A549 (cell line): ENCODE results near the gene PASK. TPM values are rescaled to one million over a fixed set of nuclear protein-coding genes. Genes with fewer than 3 reads are reported as not detected.

Experiments used
- ATAC-seq, 2 experiments: fragments of 200-7000 bp in 1 of 2; fragments of >200 bp in 1 of 2; cut with Nextera tagmentation in 1 of 2; cut with Tn5 transposase in 1 of 2; 3 replicates each; pipeline versions ENCODE4 v1.8.0 to v1.9.1; 2018 to 2020; ENCODE audit warnings: mild to moderate bottlenecking in 1 of 2, moderate library complexity in 1 of 2
- CTCF ChIA-PET: fragments of 300-600 bp; sonication (Branson Sonifier 250); formaldehyde crosslinking; extraction: SDS; loops from one replicate; lab custom pipeline; 2021; ENCODE audit warnings: antibody characterized with exemption, inconsistent platforms; lab: Yijun Ruan, JAX
- POLR2A ChIA-PET: fragments of 350-600 bp; formaldehyde crosslinking; extraction: SDS; loops from one replicate; lab custom pipeline; 2021; ENCODE audit warnings: antibody characterized with exemption, inconsistent platforms; lab: Yijun Ruan, JAX
- DNase-seq, 2 experiments: peaks; one replicate each; pipeline versions ENCODE4 v3.0.0 to v3.0.0-alpha.2; 2011 to 2016; ENCODE audit warnings: low read depth in 1 of 2, low spot score in 1 of 2
- FAIRE-seq: peaks from 2 replicates; lab custom pipeline; 2011; peaks lifted over from hg19 to GRCh38; lab: Jason Lieb, UNC
- H3K27ac ChIP-seq, 2 experiments: fragments of >200 bp; sonication (Bioruptor Twin); formaldehyde crosslinking; 3 replicates each; pipeline ENCODE4 v1.5.1; 2016 to 2017
- H3K4me1 ChIP-seq: fragments of >200 bp; sonication (Bioruptor Twin); formaldehyde crosslinking; 3 replicates; pipeline ENCODE4 v1.6.1; 2016
- H3K4me2 ChIP-seq: fragments of >200 bp; sonication (Bioruptor Twin); formaldehyde crosslinking; 3 replicates; pipeline ENCODE4 v1.6.1; 2016
- H3K4me3 ChIP-seq: fragments of >200 bp; sonication (Bioruptor Twin); formaldehyde crosslinking; 3 replicates; pipeline ENCODE4 v1.5.1; 2016
- H3K9me3 ChIP-seq: fragments of >200 bp; sonication (Bioruptor Twin); formaldehyde crosslinking; 3 replicates; pipeline ENCODE4 v1.6.1; 2016
- CHD2 ChIP-seq: fragments of 150-350 bp; IDR thresholded peaks from 2 replicates; pipeline ENCODE4 v1.6.1; 2014; ENCODE audit warnings: low read length; ENCODE audit not compliant: partially characterized antibody
- CHD4 ChIP-seq: fragments of 200-600 bp; sonication (generic); IDR thresholded peaks from 2 replicates; pipeline ENCODE4 v1.6.1; 2016; ENCODE audit warnings: antibody characterized with exemption, mild to moderate bottlenecking, borderline replicate concordance
- FOSL2 ChIP-seq, 2 experiments: fragments of 450-650 bp in 1 of 2; fragments of >200 bp in 1 of 2; sonication (Bioruptor Twin) in 1 of 2; formaldehyde crosslinking; IDR thresholded peaks; 2 replicates each; pipeline versions ENCODE4 v1.5.0 to v1.6.1; 2016 to 2020; ENCODE audit warnings: mild to moderate bottlenecking in 1 of 2, moderate library complexity in 1 of 2
- HEYL ChIP-seq: fragments of 250-450 bp; sonication (Bioruptor Pico); IDR thresholded peaks from 2 replicates; pipeline ENCODE4 v1.8.0; 2021; ENCODE audit warnings: mild to moderate bottlenecking, moderate library complexity
- HOXA7 ChIP-seq: fragments of 250-450 bp; sonication (Bioruptor Pico); IDR thresholded peaks from 2 replicates; pipeline ENCODE4 v1.5.0; 2020; ENCODE audit warnings: mild to moderate bottlenecking, moderate library complexity
- JUNB ChIP-seq: fragments of >200 bp; sonication (Bioruptor Twin); formaldehyde crosslinking; IDR thresholded peaks from 2 replicates; pipeline ENCODE4 v1.6.1; 2016
- KDM1A ChIP-seq: fragments of 200-600 bp; sonication (generic); IDR thresholded peaks from 2 replicates; pipeline ENCODE4 v1.6.1; 2016; ENCODE audit warnings: low read depth, mild to moderate bottlenecking
- KDM5A ChIP-seq: fragments of 200-600 bp; sonication (generic); IDR thresholded peaks from 2 replicates; pipeline ENCODE4 v1.6.1; 2016; ENCODE audit warnings: antibody characterized with exemption, mild to moderate bottlenecking
- MAZ ChIP-seq: fragments of 150-350 bp; IDR thresholded peaks from 2 replicates; pipeline ENCODE4 v1.6.1; 2014; ENCODE audit warnings: antibody characterized with exemption, low read depth, low read length, borderline replicate concordance
- POLR2AphosphoS2 ChIP-seq: conservative IDR thresholded peaks from 2 replicates; pipeline ENCODE4 v1.6.1; 2012; ENCODE audit warnings: low read length, improper control_type of control experiment, inconsistent platforms
- TFCP2L1 ChIP-seq: fragments of 250-450 bp; sonication (Bioruptor Pico); IDR thresholded peaks from 2 replicates; pipeline ENCODE4 v1.5.0; 2021; ENCODE audit warnings: mild to moderate bottlenecking
- TP53 ChIP-seq: fragments of 250-450 bp; sonication (Bioruptor Pico); IDR thresholded peaks from 2 replicates; pipeline ENCODE4 v1.5.0; 2021; ENCODE audit warnings: mild to moderate bottlenecking, moderate library complexity
- ZC3H11A ChIP-seq: fragments of 450-650 bp; IDR thresholded peaks from 2 replicates; pipeline ENCODE4 v1.6.1; 2014; ENCODE audit warnings: antibody characterized with exemption, mild to moderate bottlenecking
- ZSCAN20 ChIP-seq: fragments of 250-450 bp; sonication (Bioruptor Pico); IDR thresholded peaks from 2 replicates; pipeline ENCODE4 v1.8.0; 2022; ENCODE audit warnings: mild to moderate bottlenecking, moderate library complexity
- WGBS: methylation state at CpG from one replicate; pipeline ENCODE4 v1.1.6; 2017; ENCODE audit errors: missing lambda C conversion rate; 5-methylcytosine and 5-hydroxymethylcytosine counted together
- polyA plus RNA-seq, 4 experiments: library from polyadenylated mRNA; depleted of rRNA in 3 of 4; stranded (reverse); fragments of >200 nt; fragmentation: RNase III in 1 of 4; extraction: RNeasy Plus Mini Kit Qiagen cat#74134 plus additional on column Dnase treatment in 1 of 4; gene quantifications; 2 replicates in 3 of 4; 3 replicates in 1 of 4; pipeline ENCODE4 v1.2.3, GENCODE V29; 2011 to 2017
- TF ChIP-seq, protein P1 (sequence below): fragments of 200-600 bp; sonication (generic); IDR thresholded peaks from 2 replicates; pipeline ENCODE4 v1.6.1; 2016; ENCODE audit warnings: antibody characterized with exemption, mild to moderate bottlenecking, moderate library complexity
- TF ChIP-seq, protein P2 (sequence below): fragments of >200 bp; sonication (Bioruptor Twin); formaldehyde crosslinking; IDR thresholded peaks from 3 replicates; pipeline ENCODE4 v1.5.1; 2016
- TF ChIP-seq, protein P3 (sequence below): fragments of 250-450 bp; sonication (Bioruptor Pico); IDR thresholded peaks from 2 replicates; pipeline ENCODE4 v1.5.0; 2021; ENCODE audit warnings: mild to moderate bottlenecking, moderate library complexity, borderline replicate concordance
- TF ChIP-seq, protein P4 (sequence below): fragments of >200 bp; sonication (Bioruptor Twin); formaldehyde crosslinking; IDR thresholded peaks from 3 replicates; pipeline ENCODE4 v1.6.1; 2016

The PASK gene
- polyA plus RNA-seq, 2 of the 4 experiments (the other 2 are of a cell fraction) = 7.4 to 12.4 TPM

DNA sequence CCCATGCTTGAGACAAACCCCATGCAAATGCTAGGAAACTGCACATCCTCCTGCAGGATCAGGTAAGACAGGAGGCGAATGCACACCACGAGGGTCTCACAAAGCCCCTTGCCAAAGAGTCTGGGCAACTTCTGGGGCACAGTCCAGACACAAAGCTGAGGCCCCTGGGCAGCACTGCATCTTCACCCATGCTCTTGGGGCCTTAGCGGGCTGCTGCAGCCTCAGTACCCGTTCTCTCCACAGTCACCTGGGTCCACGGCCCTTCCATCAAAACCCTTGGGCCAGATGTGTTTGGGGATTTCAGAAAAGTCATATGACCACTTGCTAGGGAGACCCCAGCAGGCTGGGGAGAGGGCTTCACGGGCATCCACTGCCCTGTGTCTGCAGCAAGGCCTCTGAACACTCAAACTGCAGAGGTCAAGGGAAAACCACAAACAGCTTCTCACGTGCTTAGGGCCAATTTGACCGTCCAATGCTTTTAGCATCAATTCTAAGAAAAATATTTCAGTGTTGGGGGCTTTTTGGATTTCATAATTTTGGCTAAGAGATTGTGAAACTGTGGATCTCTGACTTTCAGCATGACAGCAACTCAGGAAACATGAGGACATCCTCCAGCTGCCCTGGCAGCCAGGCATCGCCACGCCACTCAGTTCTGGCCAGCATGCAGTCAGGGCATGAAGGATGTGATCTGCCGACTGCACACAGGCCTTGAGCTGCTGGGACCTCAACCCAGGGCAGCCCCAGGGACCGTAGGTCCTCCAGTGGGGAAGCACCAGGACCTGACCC is 20.0 kb downstream of the PASK start:
- WGBS = 96% methylated on average over 9 of the region's 12 CpGs
- no peak overlapping the region for H3K4me3 ChIP-seq
- TF ChIP-seq CHD2 = no peak
- no peak for TF ChIP-seq POLR2AphosphoS2
- TF ChIP-seq ZC3H11A = no peak
- TF ChIP-seq, protein P1, sequence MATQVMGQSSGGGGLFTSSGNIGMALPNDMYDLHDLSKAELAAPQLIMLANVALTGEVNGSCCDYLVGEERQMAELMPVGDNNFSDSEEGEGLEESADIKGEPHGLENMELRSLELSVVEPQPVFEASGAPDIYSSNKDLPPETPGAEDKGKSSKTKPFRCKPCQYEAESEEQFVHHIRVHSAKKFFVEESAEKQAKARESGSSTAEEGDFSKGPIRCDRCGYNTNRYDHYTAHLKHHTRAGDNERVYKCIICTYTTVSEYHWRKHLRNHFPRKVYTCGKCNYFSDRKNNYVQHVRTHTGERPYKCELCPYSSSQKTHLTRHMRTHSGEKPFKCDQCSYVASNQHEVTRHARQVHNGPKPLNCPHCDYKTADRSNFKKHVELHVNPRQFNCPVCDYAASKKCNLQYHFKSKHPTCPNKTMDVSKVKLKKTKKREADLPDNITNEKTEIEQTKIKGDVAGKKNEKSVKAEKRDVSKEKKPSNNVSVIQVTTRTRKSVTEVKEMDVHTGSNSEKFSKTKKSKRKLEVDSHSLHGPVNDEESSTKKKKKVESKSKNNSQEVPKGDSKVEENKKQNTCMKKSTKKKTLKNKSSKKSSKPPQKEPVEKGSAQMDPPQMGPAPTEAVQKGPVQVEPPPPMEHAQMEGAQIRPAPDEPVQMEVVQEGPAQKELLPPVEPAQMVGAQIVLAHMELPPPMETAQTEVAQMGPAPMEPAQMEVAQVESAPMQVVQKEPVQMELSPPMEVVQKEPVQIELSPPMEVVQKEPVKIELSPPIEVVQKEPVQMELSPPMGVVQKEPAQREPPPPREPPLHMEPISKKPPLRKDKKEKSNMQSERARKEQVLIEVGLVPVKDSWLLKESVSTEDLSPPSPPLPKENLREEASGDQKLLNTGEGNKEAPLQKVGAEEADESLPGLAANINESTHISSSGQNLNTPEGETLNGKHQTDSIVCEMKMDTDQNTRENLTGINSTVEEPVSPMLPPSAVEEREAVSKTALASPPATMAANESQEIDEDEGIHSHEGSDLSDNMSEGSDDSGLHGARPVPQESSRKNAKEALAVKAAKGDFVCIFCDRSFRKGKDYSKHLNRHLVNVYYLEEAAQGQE = no peak
- TF ChIP-seq, all 56 proteins: peak for 0
- ATAC-seq (no peak), DNase-seq (no peak), FAIRE-seq (no peak)
- Histone ChIP-seq H3K4me2 (no peak overlapping the region), H3K27ac (no peak overlapping the region), H3K9me3 (no peaks in the 10 kb centered on the region), H3K4me1 (no peaks in the 10 kb centered on the region)
- CTCF ChIA-PET = interaction anchor here (0.8 to 1.1 kb wide), 2 partner anchors 15 to 28 kb away, joined by 3 read pairs; partner anchors contain the start of gene MTERF4
- POLR2A ChIA-PET = no interaction called here

DNA sequence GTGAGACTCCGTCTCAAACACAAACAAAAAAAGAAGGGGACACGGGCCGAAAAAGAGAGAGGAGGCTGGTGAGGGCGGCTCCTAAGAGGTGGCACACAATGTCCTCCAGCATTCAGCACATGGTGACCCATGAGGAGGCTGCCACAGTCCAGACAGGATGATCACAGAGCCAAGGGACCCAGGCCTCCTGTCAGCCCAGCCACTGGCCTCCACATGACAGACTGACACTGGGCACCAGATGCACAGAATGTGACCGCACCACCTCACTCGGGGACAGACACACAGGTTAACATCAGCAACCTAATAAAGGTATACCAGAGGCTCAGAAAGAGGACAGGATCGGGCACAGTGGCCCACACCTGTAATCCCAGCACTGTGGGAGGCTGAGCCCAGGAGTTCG is 21.0 kb downstream of the PASK start:
- no peaks in the 10 kb centered on the region for H3K9me3 ChIP-seq
- H3K4me1 ChIP-seq = no peaks in the 10 kb centered on the region
- H3K4me2 ChIP-seq = no peak overlapping the region
- no peak overlapping the region for H3K27ac ChIP-seq
- no peak for DNase-seq
- no peak for FAIRE-seq
- POLR2A ChIA-PET = no interaction called here
- 91% methylated on average over 8 of the region's 8 CpGs for WGBS
- CTCF ChIA-PET = no interaction called here
- no peak for TF ChIP-seq KDM1A
- no peak for TF ChIP-seq CHD4
- TF ChIP-seq TFCP2L1 (CRISPR knock-in tag) = no peak
- TF ChIP-seq, protein P2, sequence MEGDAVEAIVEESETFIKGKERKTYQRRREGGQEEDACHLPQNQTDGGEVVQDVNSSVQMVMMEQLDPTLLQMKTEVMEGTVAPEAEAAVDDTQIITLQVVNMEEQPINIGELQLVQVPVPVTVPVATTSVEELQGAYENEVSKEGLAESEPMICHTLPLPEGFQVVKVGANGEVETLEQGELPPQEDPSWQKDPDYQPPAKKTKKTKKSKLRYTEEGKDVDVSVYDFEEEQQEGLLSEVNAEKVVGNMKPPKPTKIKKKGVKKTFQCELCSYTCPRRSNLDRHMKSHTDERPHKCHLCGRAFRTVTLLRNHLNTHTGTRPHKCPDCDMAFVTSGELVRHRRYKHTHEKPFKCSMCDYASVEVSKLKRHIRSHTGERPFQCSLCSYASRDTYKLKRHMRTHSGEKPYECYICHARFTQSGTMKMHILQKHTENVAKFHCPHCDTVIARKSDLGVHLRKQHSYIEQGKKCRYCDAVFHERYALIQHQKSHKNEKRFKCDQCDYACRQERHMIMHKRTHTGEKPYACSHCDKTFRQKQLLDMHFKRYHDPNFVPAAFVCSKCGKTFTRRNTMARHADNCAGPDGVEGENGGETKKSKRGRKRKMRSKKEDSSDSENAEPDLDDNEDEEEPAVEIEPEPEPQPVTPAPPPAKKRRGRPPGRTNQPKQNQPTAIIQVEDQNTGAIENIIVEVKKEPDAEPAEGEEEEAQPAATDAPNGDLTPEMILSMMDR = no peak
- TF ChIP-seq JUNB = no peak
- TF ChIP-seq FOSL2 (IDR thresholded peaks at IDR 0.05) = no peak
- TF ChIP-seq FOSL2 (CRISPR knock-in tag; IDR thresholded peaks at IDR 0.05) = no peak
- no peak for TF ChIP-seq MAZ
- no peak for TF ChIP-seq TP53 (CRISPR knock-in tag)
- TF ChIP-seq, all 56 proteins: peak for 0
- ATAC-seq = no peak
- H3K4me3 ChIP-seq = no peak overlapping the region

DNA sequence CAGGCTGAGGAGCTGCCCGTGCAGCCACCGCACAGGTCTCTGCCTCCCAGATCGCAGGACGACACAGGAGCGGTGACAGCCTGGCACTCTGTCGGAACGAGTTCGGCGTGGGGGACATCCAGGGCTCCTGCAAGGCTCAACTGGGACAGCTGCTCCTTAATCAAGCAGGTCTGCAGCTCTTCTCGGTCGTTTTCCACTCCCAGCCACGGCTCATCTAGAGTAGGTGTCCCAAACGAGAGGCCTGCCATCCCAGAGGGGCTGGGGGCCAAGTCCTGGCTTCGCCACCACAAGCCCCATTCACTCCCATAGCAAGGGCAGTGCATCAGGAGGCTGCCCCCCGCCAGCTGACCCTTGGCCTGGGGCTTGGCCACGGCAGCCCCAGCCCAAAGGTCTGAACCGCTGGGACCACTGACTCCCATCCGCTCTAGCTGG is 22.5 kb downstream of the PASK start:
- H3K4me1 ChIP-seq = no peaks in the 10 kb centered on the region
- no peaks in the 10 kb centered on the region for H3K9me3 ChIP-seq
- WGBS = 96% methylated on average over 13 of the region's 18 CpGs
- no peak for FAIRE-seq
- no peak overlapping the region for H3K4me2 ChIP-seq
- POLR2A ChIA-PET = no interaction called here
- CTCF ChIA-PET = no interaction called here
- DNase-seq = no peak
- no peak overlapping the region for H3K27ac ChIP-seq
- H3K4me3 ChIP-seq = no peak overlapping the region
- ATAC-seq = no peak
- TF ChIP-seq KDM1A (no peak), KDM5A (no peak), HOXA7 (CRISPR knock-in tag) (no peak), MAZ (no peak), ZSCAN20 (no peak), HEYL (CRISPR knock-in tag) (no peak), CHD4 (no peak)
- TF ChIP-seq, protein P3, sequence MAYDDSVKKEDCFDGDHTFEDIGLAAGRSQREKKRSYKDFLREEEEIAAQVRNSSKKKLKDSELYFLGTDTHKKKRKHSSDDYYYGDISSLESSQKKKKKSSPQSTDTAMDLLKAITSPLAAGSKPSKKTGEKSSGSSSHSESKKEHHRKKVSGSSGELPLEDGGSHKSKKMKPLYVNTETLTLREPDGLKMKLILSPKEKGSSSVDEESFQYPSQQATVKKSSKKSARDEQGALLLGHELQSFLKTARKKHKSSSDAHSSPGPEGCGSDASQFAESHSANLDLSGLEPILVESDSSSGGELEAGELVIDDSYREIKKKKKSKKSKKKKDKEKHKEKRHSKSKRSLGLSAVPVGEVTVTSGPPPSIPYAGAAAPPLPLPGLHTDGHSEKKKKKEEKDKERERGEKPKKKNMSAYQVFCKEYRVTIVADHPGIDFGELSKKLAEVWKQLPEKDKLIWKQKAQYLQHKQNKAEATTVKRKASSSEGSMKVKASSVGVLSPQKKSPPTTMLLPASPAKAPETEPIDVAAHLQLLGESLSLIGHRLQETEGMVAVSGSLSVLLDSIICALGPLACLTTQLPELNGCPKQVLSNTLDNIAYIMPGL (CRISPR knock-in tag) = no peak
- TF ChIP-seq, protein P4, sequence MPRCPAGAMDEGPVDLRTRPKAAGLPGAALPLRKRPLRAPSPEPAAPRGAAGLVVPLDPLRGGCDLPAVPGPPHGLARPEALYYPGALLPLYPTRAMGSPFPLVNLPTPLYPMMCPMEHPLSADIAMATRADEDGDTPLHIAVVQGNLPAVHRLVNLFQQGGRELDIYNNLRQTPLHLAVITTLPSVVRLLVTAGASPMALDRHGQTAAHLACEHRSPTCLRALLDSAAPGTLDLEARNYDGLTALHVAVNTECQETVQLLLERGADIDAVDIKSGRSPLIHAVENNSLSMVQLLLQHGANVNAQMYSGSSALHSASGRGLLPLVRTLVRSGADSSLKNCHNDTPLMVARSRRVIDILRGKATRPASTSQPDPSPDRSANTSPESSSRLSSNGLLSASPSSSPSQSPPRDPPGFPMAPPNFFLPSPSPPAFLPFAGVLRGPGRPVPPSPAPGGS = no peak
